Measurements from ENCODE around the gene AVL9. TPM values are rescaled to one million over a fixed set of nuclear protein-coding genes. Genes with fewer than 3 reads are reported as not detected.

Gene AVL9
- total and polyA plus RNA-seq, 2 of the 13 experiments (the other 11 are each of a cell fraction or from before 2014, with no cell fraction given): 29.9 to 48.0 TPM

GRCh38 chr7:32513210-32513609, 17.9 kb downstream of the AVL9 start (continued):
- no peak for TF ChIP-seq ZNF318 (CRISPR knock-in tag; IDR thresholded peaks at IDR 0.05)
- no peak for TF ChIP-seq ZNF18 (CRISPR knock-in tag; IDR thresholded peaks at IDR 0.05; ENCODE audit: insufficient replicate concordance)
- TF ChIP-seq ZNF326 (CRISPR knock-in tag; IDR thresholded peaks at IDR 0.05; ENCODE audit: borderline replicate concordance): no peak
- TF ChIP-seq SPEN (CRISPR knock-in tag; IDR thresholded peaks at IDR 0.05; ENCODE audit: low read depth): no peak
- no peak for TF ChIP-seq ZNF737 (CRISPR knock-in tag; IDR thresholded peaks at IDR 0.05; ENCODE audit: borderline replicate concordance)
- no peak for TF ChIP-seq PHF20 (CRISPR knock-in tag; IDR thresholded peaks at IDR 0.05)
- no peak for TF ChIP-seq ZNF691 (CRISPR knock-in tag; IDR thresholded peaks at IDR 0.05; ENCODE audit: borderline replicate concordance, low read depth)
- TF ChIP-seq TCF7L2 (IDR thresholded peaks at IDR 0.05; ENCODE audit: low read depth, low read length): no peak
- no peak for TF ChIP-seq ZC3H13 (CRISPR knock-in tag; IDR thresholded peaks at IDR 0.05)
- TF ChIP-seq ZBTB3 (CRISPR knock-in tag; IDR thresholded peaks at IDR 0.05; ENCODE audit: borderline replicate concordance, low read depth): no peak
- TF ChIP-seq GABPA (IDR thresholded peaks at IDR 0.05; ENCODE audit: low read depth, low read length): no peak
- TF ChIP-seq GABPA (CRISPR knock-in tag; IDR thresholded peaks at IDR 0.05; ENCODE audit: low read depth): no peak

All from HepG2 (cell line).